HepG2 (cell line): ENCODE measurements around the gene MAP10.

ENCODE experiments used
- DPF2 ChIP-seq: sonication (generic); formaldehyde crosslinking; IDR thresholded peaks from 2 replicates; pipeline ENCODE4 v1.4.0; 2020; ENCODE audit warnings: mild to moderate bottlenecking, low read depth, missing genetic modification reagents, borderline replicate concordance
- ELF1 ChIP-seq: sonication (generic); formaldehyde crosslinking; IDR thresholded peaks from 2 replicates; pipeline ENCODE4 v1.4.0; 2020; ENCODE audit warnings: missing genetic modification reagents
- JUND ChIP-seq: sonication (generic); formaldehyde crosslinking; IDR thresholded peaks from 2 replicates; pipeline ENCODE4 v1.8.0; 2022; ENCODE audit warnings: mild to moderate bottlenecking, missing genetic modification reagents
- POLR2AphosphoS2 ChIP-seq: IDR thresholded peaks from 2 replicates; pipeline ENCODE4 v1.6.1; 2011; ENCODE audit warnings: low read depth, low read length, improper control_type of control experiment
- POLR2AphosphoS5 ChIP-seq: IDR thresholded peaks from 2 replicates; pipeline ENCODE4 v1.6.1; 2012; ENCODE audit warnings: low read depth, low read length
- TAF1 ChIP-seq: sonication (generic); formaldehyde crosslinking; IDR thresholded peaks from 2 replicates; pipeline ENCODE4 v1.4.0; 2020; ENCODE audit warnings: missing genetic modification reagents
- USF2 ChIP-seq, 2 experiments: sonication (generic) in 1 of 2; formaldehyde crosslinking in 1 of 2; IDR thresholded peaks; 2 replicates each; pipeline versions ENCODE4 v1.5.1 to v1.6.1; 2011 to 2020; ENCODE audit warnings: borderline replicate concordance in 1 of 2, low read depth in 1 of 2, low read length in 1 of 2, mild to moderate bottlenecking in 1 of 2, missing genetic modification reagents in 1 of 2, moderate library complexity in 1 of 2
- ZNF180 ChIP-seq: sonication (generic); formaldehyde crosslinking; IDR thresholded peaks from 2 replicates; pipeline ENCODE4 v1.4.0; 2020; ENCODE audit warnings: low read depth, missing genetic modification reagents, borderline replicate concordance
- ZNF83 ChIP-seq: sonication (generic); formaldehyde crosslinking; IDR thresholded peaks from 2 replicates; pipeline ENCODE4 v1.4.0; 2020; ENCODE audit warnings: missing genetic modification reagents, mild to moderate bottlenecking, borderline replicate concordance
- TF ChIP-seq, protein P1 (sequence below): sonication (generic); formaldehyde crosslinking; IDR thresholded peaks from 2 replicates; pipeline ENCODE4 v1.5.0; 2020; ENCODE audit warnings: mild to moderate bottlenecking, missing genetic modification reagents, moderate library complexity
- TF ChIP-seq, protein P2 (sequence below), 2 experiments: IDR thresholded peaks; 2 replicates each; pipeline ENCODE4 v1.6.1; 2011 to 2012; ENCODE audit warnings: low read length in 2 of 2, borderline replicate concordance in 1 of 2, low read depth in 1 of 2, mild to moderate bottlenecking in 1 of 2, moderate library complexity in 1 of 2

GRCh38 chr1:232786845-232787455 lies 18.3 kb upstream of the MAP10 start:
- TF ChIP-seq POLR2AphosphoS5 (no peak), ELF1 (CRISPR knock-in tag) (no peak), JUND (CRISPR knock-in tag) (no peak), ZNF180 (CRISPR knock-in tag) (no peak), POLR2AphosphoS2 (no peak), USF2 (IDR thresholded peaks at IDR 0.05; ENCODE audit: low read depth, low read length) (no peak), USF2 (CRISPR knock-in tag; IDR thresholded peaks at IDR 0.05; ENCODE audit: borderline replicate concordance) (no peak), ZNF83 (no peak), DPF2 (CRISPR knock-in tag) (no peak), TAF1 (CRISPR knock-in tag) (no peak)
- TF ChIP-seq, protein P1, sequence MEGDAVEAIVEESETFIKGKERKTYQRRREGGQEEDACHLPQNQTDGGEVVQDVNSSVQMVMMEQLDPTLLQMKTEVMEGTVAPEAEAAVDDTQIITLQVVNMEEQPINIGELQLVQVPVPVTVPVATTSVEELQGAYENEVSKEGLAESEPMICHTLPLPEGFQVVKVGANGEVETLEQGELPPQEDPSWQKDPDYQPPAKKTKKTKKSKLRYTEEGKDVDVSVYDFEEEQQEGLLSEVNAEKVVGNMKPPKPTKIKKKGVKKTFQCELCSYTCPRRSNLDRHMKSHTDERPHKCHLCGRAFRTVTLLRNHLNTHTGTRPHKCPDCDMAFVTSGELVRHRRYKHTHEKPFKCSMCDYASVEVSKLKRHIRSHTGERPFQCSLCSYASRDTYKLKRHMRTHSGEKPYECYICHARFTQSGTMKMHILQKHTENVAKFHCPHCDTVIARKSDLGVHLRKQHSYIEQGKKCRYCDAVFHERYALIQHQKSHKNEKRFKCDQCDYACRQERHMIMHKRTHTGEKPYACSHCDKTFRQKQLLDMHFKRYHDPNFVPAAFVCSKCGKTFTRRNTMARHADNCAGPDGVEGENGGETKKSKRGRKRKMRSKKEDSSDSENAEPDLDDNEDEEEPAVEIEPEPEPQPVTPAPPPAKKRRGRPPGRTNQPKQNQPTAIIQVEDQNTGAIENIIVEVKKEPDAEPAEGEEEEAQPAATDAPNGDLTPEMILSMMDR (CRISPR knock-in tag) = no peak
- TF ChIP-seq, protein P2, sequence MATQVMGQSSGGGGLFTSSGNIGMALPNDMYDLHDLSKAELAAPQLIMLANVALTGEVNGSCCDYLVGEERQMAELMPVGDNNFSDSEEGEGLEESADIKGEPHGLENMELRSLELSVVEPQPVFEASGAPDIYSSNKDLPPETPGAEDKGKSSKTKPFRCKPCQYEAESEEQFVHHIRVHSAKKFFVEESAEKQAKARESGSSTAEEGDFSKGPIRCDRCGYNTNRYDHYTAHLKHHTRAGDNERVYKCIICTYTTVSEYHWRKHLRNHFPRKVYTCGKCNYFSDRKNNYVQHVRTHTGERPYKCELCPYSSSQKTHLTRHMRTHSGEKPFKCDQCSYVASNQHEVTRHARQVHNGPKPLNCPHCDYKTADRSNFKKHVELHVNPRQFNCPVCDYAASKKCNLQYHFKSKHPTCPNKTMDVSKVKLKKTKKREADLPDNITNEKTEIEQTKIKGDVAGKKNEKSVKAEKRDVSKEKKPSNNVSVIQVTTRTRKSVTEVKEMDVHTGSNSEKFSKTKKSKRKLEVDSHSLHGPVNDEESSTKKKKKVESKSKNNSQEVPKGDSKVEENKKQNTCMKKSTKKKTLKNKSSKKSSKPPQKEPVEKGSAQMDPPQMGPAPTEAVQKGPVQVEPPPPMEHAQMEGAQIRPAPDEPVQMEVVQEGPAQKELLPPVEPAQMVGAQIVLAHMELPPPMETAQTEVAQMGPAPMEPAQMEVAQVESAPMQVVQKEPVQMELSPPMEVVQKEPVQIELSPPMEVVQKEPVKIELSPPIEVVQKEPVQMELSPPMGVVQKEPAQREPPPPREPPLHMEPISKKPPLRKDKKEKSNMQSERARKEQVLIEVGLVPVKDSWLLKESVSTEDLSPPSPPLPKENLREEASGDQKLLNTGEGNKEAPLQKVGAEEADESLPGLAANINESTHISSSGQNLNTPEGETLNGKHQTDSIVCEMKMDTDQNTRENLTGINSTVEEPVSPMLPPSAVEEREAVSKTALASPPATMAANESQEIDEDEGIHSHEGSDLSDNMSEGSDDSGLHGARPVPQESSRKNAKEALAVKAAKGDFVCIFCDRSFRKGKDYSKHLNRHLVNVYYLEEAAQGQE (IDR thresholded peaks at IDR 0.05; ENCODE audit: borderline replicate concordance in 1 of 2, low read depth in 1 of 2, low read length in 2 of 2) = no peak
